Gastrocnemius medialis (tissue), 4 donors: ENCODE results near the gene GAS6.

Experiments
- CTCF ChIP-seq, 5 experiments: fragments of 450-650 bp in 3 of 5; fragments of 200-600 bp in 2 of 5; sonication (generic) in 2 of 5; IDR thresholded peaks in 4 of 5; conservative IDR thresholded peaks in 1 of 5; 1 replicate in 4 of 5; 2 replicates in 1 of 5; pipeline ENCODE4 v1.5.1; 2016 to 2019; ENCODE audit warnings: antibody characterized with exemption in 5 of 5, mild to moderate bottlenecking in 3 of 5, moderate library complexity in 3 of 5
- POLR2A ChIP-seq, 2 donors: fragments of 450-650 bp; IDR thresholded peaks; one replicate each; pipeline ENCODE4 v1.6.1; 2017; ENCODE audit warnings: antibody characterized with exemption in 2 of 2, mild to moderate bottlenecking in 2 of 2, moderate library complexity in 2 of 2

- no peak for TF ChIP-seq POLR2A (IDR thresholded peaks at IDR 0.05)
- TF ChIP-seq CTCF (IDR thresholded peaks at IDR 0.05 in 4 of 5, conservative IDR thresholded peaks at IDR 0.05 in 1 of 5): no peak
These were observed 1.6 kb upstream of the GAS6 start for GRCh38 chr13:113865427-113865826.
